Activated T-cell treated with anti-CD3 and anti-CD28 coated beads for 4 hours (primary cell): ENCODE measurements around the gene ATF1.
"Not testable (repeated sequence)": the region's sequence is repeated elsewhere in the genome, so short reads cannot be mapped to it uniquely, and the experiment has no call there.

Source experiments
- DNase-seq: peaks from one replicate; pipeline ENCODE4 v3.0.0-alpha.2; 2020

ATF1 gene

GRCh38 chr12:50806176-50806575 lies 42.3 kb downstream of the ATF1 start:
- DNase-seq, result no peak

- DNase-seq, result not testable (repeated sequence)
Observed at GRCh38 chr12:50809131-50809530, 45.2 kb downstream of the ATF1 start.

- DNase-seq, result not testable (repeated sequence)
Observed at GRCh38 chr12:50814921-50815320, 51.0 kb downstream of the ATF1 start.

GRCh38 chr12:50820177-50820576 lies 56.3 kb downstream of the ATF1 start:
- no peak for DNase-seq

GRCh38 chr12:50822082-50822481 lies 58.2 kb downstream of the ATF1 start:
- DNase-seq, result no peak

- not testable (repeated sequence) for DNase-seq
Observed at GRCh38 chr12:50823724-50824123, 59.8 kb downstream of the ATF1 start.

- no peak for DNase-seq
Observed at GRCh38 chr12:50824914-50825313, 61.0 kb downstream of the ATF1 start.

- no peak for DNase-seq
Observed at GRCh38 chr12:50825372-50825838, 61.5 kb downstream of the ATF1 start.

GRCh38 chr12:50828121-50828520 lies 64.2 kb downstream of the ATF1 start:
- DNase-seq, result no peak

GRCh38 chr12:50828886-50829285 lies 65.0 kb downstream of the ATF1 start:
- no peak for DNase-seq

- not testable (repeated sequence) for DNase-seq
Observed at GRCh38 chr12:50833801-50834200, 69.9 kb downstream of the ATF1 start.

GRCh38 chr12:50839042-50839441 lies 75.1 kb downstream of the ATF1 start:
- DNase-seq, result no peak

GRCh38 chr12:50840809-50841487 lies 77.0 kb downstream of the ATF1 start:
- DNase-seq, result no peak

GRCh38 chr12:50841716-50842531 lies 78.0 kb downstream of the ATF1 start:
- DNase-seq, result no peak

GRCh38 chr12:50842637-50843493 lies 79.0 kb downstream of the ATF1 start, which contains the start of gene TMPRSS12:
TSS of gene TMPRSS12 (plus strand) at chr12:50842926. CDS start at chr12:50842965, 39 bp downstream.
- no peak for DNase-seq

GRCh38 chr12:50845021-50845647 lies 81.2 kb downstream of the ATF1 start:
- no peak for DNase-seq

GRCh38 chr12:50848963-50849362 lies 85.1 kb downstream of the ATF1 start:
- no peak for DNase-seq

GRCh38 chr12:50855218-50855617 lies 91.3 kb downstream of the ATF1 start:
- DNase-seq, result not testable (repeated sequence)

- not testable (repeated sequence) for DNase-seq
Observed at GRCh38 chr12:50855679-50856078, 91.8 kb downstream of the ATF1 start.

- DNase-seq, result no peak
Observed at GRCh38 chr12:50859621-50860310, 95.9 kb downstream of the ATF1 start.

- no peak for DNase-seq
Observed at GRCh38 chr12:50862316-50862715, 98.4 kb downstream of the ATF1 start.

- DNase-seq, result no peak
Observed at GRCh38 chr12:50865266-50865665, 101.4 kb downstream of the ATF1 start.
